Measurements from ENCODE around the gene MEOX2.

MEOX2 gene

GRCh38 chr7:15687546-15688278 is 1.2 kb upstream of the MEOX2 start:
- in situ Hi-C loops (cut with HindIII; ENCODE audit: low pct_unique_long_range_greater_than_20kb, low sequenced_read_pairs), result no loop called here
- TF ChIP-seq JUND (IDR thresholded peaks at IDR 0.05; ENCODE audit: low read depth), result no peak
- no peak for DNase-seq (ENCODE audit: low read depth in 1 of 2, low spot score in 1 of 2)

- DNase-seq (ENCODE audit: low read depth in 1 of 2, low spot score in 1 of 2), result no peak
- no peak for TF ChIP-seq JUND (IDR thresholded peaks at IDR 0.05; ENCODE audit: low read depth)
- in situ Hi-C loops (cut with HindIII; ENCODE audit: low pct_unique_long_range_greater_than_20kb, low sequenced_read_pairs), result no loop called here
Observed at GRCh38 chr7:15686957-15687545, 568 bp upstream of the MEOX2 start.

- no peak for DNase-seq (ENCODE audit: low read depth in 1 of 2, low spot score in 1 of 2)
- TF ChIP-seq JUND (IDR thresholded peaks at IDR 0.05; ENCODE audit: low read depth), result no peak
- in situ Hi-C loops (cut with HindIII; ENCODE audit: low pct_unique_long_range_greater_than_20kb, low sequenced_read_pairs), result no loop called here
Observed at GRCh38 chr7:15685358-15686294, 857 bp downstream of the MEOX2 start.

DNA sequence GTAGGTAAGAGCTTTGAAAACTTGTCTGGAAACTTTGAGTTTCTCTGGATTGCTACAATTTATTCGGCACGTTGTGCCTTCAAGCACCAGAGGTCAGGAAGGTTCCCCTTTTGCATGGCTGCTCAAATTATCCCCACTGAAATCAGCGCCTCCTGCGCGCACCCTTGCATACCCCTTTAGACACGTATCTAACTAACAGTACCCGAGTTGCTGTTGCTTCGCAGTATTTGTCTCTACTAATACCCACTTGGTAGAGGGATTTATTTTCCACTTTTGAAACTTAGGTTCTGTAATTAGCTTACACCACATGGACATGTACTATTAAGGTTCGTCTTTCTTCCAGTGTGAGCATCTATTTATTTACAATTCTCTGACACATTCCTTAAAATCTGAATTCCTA is 1.6 kb downstream of the MEOX2 start:
- no peak for TF ChIP-seq JUND (IDR thresholded peaks at IDR 0.05; ENCODE audit: low read depth)
- no peak for DNase-seq (ENCODE audit: low read depth in 1 of 2, low spot score in 1 of 2)
- in situ Hi-C loops (cut with HindIII; ENCODE audit: low pct_unique_long_range_greater_than_20kb, low sequenced_read_pairs), result no loop called here

DNA sequence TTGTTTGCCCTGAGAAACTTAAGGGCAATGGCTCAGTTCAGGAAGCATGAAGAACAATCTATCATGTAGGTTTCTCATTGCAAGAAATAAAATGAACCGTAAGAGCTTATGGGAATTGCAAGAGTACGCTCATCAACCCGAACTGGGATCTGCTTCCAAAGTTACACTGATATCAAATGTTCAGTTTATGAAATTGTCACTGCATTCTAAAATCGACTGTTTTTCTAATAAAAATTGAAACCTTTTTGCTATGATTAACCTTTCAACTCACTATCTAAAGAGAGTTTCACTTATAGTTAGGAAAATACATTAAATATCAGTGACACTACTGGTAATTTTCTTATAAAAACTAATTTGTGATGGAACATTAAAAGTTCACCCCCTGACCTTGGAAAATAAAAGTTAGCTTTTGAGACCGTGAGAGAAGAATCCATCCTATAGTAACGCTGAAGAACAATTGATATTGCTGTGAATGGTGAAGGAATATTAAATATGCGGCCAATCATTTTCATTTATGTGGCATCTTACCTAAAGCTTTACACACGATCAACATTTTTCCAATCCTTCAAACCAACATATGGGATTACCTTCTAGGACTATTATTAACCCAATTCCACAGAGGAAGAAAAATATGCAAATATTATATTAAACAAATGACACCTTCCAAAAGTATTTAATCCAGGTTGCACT is 2.2 kb downstream of the MEOX2 start:
- in situ Hi-C loops (cut with HindIII; ENCODE audit: low pct_unique_long_range_greater_than_20kb, low sequenced_read_pairs), result no loop called here
- TF ChIP-seq JUND (IDR thresholded peaks at IDR 0.05; ENCODE audit: low read depth), result no peak
- no peak for DNase-seq (ENCODE audit: low read depth in 1 of 2, low spot score in 1 of 2)

GRCh38 chr7:15682751-15683245 is 3.7 kb downstream of the MEOX2 start:
- no peak for DNase-seq (ENCODE audit: low read depth in 1 of 2, low spot score in 1 of 2)
- in situ Hi-C loops (cut with HindIII; ENCODE audit: low pct_unique_long_range_greater_than_20kb, low sequenced_read_pairs), result no loop called here
- TF ChIP-seq JUND (IDR thresholded peaks at IDR 0.05; ENCODE audit: low read depth), result no peak

DNA sequence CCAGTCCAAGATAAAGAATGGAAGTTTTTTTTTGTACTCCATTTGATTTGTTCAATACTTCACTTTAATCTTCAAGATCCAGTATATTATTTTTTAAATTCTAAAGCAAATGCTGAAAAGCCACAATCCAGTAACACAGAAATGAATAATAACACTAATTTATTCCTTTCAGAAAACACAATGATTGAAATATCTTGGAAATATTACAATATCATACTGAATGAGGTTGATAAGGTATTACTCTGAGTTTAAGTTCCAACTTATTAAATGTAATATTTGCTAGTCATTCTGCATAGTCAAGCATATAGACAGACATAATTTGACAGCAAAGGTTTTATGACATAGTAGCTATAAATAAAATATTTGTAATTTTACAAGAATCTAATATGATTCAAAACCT is 4.4 kb downstream of the MEOX2 start:
- no peak for TF ChIP-seq JUND (IDR thresholded peaks at IDR 0.05; ENCODE audit: low read depth)
- no peak for DNase-seq (ENCODE audit: low read depth in 1 of 2, low spot score in 1 of 2)
- in situ Hi-C loops (cut with HindIII; ENCODE audit: low pct_unique_long_range_greater_than_20kb, low sequenced_read_pairs), result no loop called here

GRCh38 chr7:15681631-15682030 is 4.9 kb downstream of the MEOX2 start:
- in situ Hi-C loops (cut with HindIII; ENCODE audit: low pct_unique_long_range_greater_than_20kb, low sequenced_read_pairs), result no loop called here
- no peak for TF ChIP-seq JUND (IDR thresholded peaks at IDR 0.05; ENCODE audit: low read depth)

DNA sequence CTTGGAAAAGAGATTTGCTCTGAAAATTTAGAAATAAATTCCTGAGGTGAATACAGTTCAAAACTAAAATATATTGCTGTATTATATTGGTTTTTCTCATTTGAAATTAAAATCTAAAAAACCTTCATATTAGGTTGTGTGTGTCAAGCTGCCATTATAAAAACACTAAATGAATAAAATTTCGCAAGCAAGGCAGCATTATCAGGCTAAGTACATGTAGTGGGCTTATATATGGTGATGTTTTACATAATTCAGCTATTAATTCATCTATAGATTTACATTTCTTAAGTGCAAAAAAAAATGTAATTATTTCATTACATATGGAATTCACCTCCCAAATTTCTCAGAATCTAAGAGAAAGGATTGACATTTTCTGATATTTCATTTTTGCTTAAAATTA is 5.3 kb downstream of the MEOX2 start:
- DNase-seq (ENCODE audit: low read depth in 1 of 2, low spot score in 1 of 2), result no peak
- in situ Hi-C loops (cut with HindIII; ENCODE audit: low pct_unique_long_range_greater_than_20kb, low sequenced_read_pairs), result no loop called here
- TF ChIP-seq JUND (IDR thresholded peaks at IDR 0.05; ENCODE audit: low read depth), result no peak

More at GRCh38 chr7:15681631-15682030, 4.9 kb downstream of the MEOX2 start:
- DNase-seq (ENCODE audit: low read depth in 1 of 2, low spot score in 1 of 2), result no peak

GRCh38 chr7:15680446-15680845 is 6.0 kb downstream of the MEOX2 start:
- no peak for DNase-seq (ENCODE audit: low read depth in 1 of 2, low spot score in 1 of 2)
- no peak for TF ChIP-seq JUND (IDR thresholded peaks at IDR 0.05; ENCODE audit: low read depth)
- in situ Hi-C loops (cut with HindIII; ENCODE audit: low pct_unique_long_range_greater_than_20kb, low sequenced_read_pairs), result no loop called here

GRCh38 chr7:15679306-15679705 is 7.2 kb downstream of the MEOX2 start:
- in situ Hi-C loops (cut with HindIII; ENCODE audit: low pct_unique_long_range_greater_than_20kb, low sequenced_read_pairs), result no loop called here
- TF ChIP-seq JUND (IDR thresholded peaks at IDR 0.05; ENCODE audit: low read depth), result no peak
- DNase-seq (ENCODE audit: low read depth in 1 of 2, low spot score in 1 of 2), result no peak

DNA sequence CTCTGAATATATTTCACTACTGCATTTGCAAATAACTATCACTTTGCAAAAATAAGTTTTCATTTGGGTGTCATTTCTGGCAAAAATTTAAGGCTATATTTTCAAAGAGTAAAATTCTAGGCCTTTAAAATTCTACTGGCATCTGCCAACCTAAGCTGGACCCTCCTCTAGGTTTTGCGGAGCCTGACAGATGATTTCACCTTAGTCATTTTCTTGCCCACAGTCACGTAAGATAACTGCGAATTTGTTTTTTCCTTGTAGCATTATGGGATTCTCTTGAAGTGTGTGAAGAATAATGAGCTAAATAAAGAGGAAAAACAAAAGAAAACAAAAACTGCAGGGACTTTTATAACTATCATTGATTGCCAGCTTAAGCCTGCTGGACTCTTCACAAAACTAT is 7.8 kb downstream of the MEOX2 start:
- no peak for TF ChIP-seq JUND (IDR thresholded peaks at IDR 0.05; ENCODE audit: low read depth)
- in situ Hi-C loops (cut with HindIII; ENCODE audit: low pct_unique_long_range_greater_than_20kb, low sequenced_read_pairs), result no loop called here
- no peak for DNase-seq (ENCODE audit: low read depth in 1 of 2, low spot score in 1 of 2)

All from T47D (cell line).